ENCODE data around the gene ZNRD2.
"Not testable (repeated sequence)": the region's sequence is repeated elsewhere in the genome, so short reads cannot be mapped to it uniquely, and the experiment has no call there.

Gene ZNRD2

GRCh38 chr11:65569973-65570918 is at the start of gene ZNRD2:
Gene ZNRD2 (plus strand): TSS chr11:65570477. CDS start chr11:65570492, 15 bp downstream.
- H3K4me3 ChIP-seq (ENCODE audit: low read length): peak within 1 kb of the TSS; percentile 86

GRCh38 chr11:65521777-65522521 is 48.3 kb upstream of the ZNRD2 start:
- H3K4me3 ChIP-seq (ENCODE audit: low read length): not testable (repeated sequence)

More at GRCh38 chr11:65569973-65570918, at the start of gene ZNRD2:
- no peak for TF ChIP-seq ZNF274 (IDR thresholded peaks at IDR 0.05; ENCODE audit: low read depth, low read length)

GRCh38 chr11:65522718-65523630 is 47.3 kb upstream of the ZNRD2 start:
- H3K4me3 ChIP-seq (ENCODE audit: low read length): peak overlapping the region; percentile 46; the same call in 1 of the 2 replicates

- H3K4me3 ChIP-seq (ENCODE audit: low read length): not testable (repeated sequence)
Measured at GRCh38 chr11:65523631-65523968, 46.7 kb upstream of the ZNRD2 start.

GRCh38 chr11:65524014-65524740 is 46.1 kb upstream of the ZNRD2 start:
- no peak overlapping the region; the same call in 1 of the 2 replicates for H3K4me3 ChIP-seq (ENCODE audit: low read length)

GRCh38 chr11:65524741-65525545 is 45.3 kb upstream of the ZNRD2 start, which contains the start of gene SCYL1:
Gene SCYL1 (plus strand): TSS chr11:65525083. CDS start chr11:65525154, 71 bp downstream.
- H3K4me3 ChIP-seq (ENCODE audit: low read length): peak within 1 kb of the TSS; percentile 79
- no peak for TF ChIP-seq ZNF274 (IDR thresholded peaks at IDR 0.05; ENCODE audit: low read depth, low read length)

More at GRCh38 chr11:65524014-65524740, 46.1 kb upstream of the ZNRD2 start:
- TF ChIP-seq ZNF274 (IDR thresholded peaks at IDR 0.05; ENCODE audit: low read depth, low read length): no peak

GRCh38 chr11:65525546-65526480 is 44.5 kb upstream of the ZNRD2 start:
- no peak for TF ChIP-seq ZNF274 (IDR thresholded peaks at IDR 0.05; ENCODE audit: low read depth, low read length)
- H3K4me3 ChIP-seq (ENCODE audit: low read length): peak overlapping the region; percentile 79

GRCh38 chr11:65526744-65527143 is 43.5 kb upstream of the ZNRD2 start:
- H3K4me3 ChIP-seq (ENCODE audit: low read length): no peak overlapping the region
- TF ChIP-seq ZNF274 (IDR thresholded peaks at IDR 0.05; ENCODE audit: low read depth, low read length): no peak

- no peak for TF ChIP-seq ZNF274 (IDR thresholded peaks at IDR 0.05; ENCODE audit: low read depth, low read length)
- H3K4me3 ChIP-seq (ENCODE audit: low read length): no peak overlapping the region
Measured at GRCh38 chr11:65528819-65529350, 41.4 kb upstream of the ZNRD2 start.

GRCh38 chr11:65529475-65530156 is 40.7 kb upstream of the ZNRD2 start:
- no peak overlapping the region for H3K4me3 ChIP-seq (ENCODE audit: low read length)
- no peak for TF ChIP-seq ZNF274 (IDR thresholded peaks at IDR 0.05; ENCODE audit: low read depth, low read length)

GRCh38 chr11:65530157-65530496 is 40.1 kb upstream of the ZNRD2 start:
- H3K4me3 ChIP-seq (ENCODE audit: low read length): no peak overlapping the region
- no peak for TF ChIP-seq ZNF274 (IDR thresholded peaks at IDR 0.05; ENCODE audit: low read depth, low read length)
